Anterior cingulate cortex (tissue), 58 donors: ENCODE measurements around the gene RHBDD1.
A peak's percentile ranks its signal among the peaks of the same experiment; 100 is the strongest.

ENCODE experiments used
- DNase-seq, 58 donors: peaks; one replicate each; lab custom pipeline; 2025; lab: John Stamatoyannopoulos, UW

The RHBDD1 gene

DNA sequence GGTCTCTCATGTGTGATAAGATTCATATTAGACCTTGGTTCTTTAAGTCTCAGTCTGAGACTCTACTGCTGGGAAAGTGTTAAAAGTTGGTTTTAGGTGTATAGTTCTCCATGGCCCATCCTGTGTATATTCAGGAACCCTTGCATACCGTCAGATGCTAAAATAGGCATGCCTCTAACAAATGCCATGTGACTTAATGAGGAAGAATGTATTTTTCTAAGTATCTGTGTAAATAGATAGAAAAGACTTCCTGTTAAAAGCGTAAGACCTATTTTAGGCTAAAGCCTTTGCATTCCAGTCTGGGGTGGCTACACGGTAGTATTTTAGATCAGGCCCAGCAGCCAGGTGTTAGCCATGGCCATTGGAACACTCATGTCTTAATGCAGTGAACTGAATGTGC lies 73.3 kb downstream of the RHBDD1 start:
- no peak for DNase-seq

DNA sequence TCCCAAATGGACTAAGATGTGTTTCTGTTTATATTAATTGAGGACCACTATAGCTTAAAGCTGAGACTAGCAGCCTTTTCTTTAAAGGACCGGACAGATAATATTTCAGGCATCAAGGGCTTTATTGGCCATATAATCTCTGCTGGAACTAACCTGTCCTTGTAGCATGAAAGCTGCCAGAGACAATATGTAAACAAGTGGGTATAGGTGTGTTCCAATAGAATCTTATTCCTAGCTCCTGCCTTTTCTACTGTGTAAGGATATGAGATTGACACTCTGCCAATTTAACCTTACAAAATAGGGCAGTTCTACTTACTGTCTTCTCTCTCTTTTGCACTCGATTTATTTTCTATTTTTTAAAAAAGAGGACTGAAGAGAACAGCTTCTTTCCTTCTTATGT lies 74.0 kb downstream of the RHBDD1 start:
- no peak for DNase-seq

DNA sequence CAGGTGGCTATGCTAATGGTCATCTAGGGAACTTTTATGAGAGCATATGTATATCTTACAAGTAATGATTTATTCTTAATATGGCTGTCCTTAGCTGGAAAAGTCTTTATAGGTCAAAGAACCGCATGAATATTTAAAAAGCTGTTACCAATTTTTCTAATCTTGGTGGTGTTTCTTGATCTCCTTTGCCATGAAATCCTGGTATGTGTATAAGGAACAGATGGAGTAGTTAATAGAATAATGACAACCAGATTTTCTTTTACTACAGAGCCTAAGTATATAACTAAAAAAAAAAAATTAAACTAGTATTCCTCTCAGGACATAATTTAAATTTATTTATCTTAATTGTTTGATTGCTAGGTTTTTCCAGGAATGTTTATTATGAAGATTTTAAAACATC lies 74.5 kb downstream of the RHBDD1 start:
- no peak for DNase-seq

DNA sequence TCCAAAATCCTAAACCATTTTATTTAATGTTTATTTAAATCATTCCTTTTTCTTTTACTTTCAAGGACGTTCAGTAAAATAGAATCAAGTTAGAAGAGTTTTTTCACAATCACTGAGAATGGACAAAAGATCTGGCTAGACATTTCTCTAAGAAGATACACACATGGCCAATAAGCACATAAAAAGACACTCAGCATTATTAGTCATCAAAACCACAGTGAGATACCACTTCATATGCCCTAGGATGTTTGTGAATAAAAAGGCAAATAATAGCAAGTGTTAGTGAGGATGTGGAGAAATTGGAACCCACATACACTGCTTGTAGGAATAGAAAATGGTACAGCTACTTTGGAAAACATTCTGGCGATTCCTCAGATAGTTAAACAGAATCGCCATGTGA lies 76.1 kb downstream of the RHBDD1 start:
- no peak for DNase-seq

DNA sequence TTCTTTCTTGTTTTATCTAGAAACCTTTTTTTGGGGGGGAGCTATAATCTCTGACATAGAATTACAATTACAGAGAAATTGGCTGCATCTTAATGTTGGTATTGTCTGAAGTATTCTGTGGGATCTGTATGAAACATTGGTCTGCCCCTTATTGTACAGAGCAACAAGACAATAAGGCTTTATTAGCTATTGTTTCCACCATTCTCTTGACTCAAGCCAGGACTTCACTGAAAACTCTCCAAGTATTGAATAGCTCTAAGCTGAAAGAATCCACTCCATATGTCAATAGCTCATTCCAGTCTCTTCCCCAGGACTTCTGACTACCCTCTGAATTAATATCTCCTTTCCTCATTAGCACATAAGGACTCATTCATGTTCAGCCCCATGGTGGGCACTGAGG lies 77.8 kb downstream of the RHBDD1 start:
- DNase-seq, result peak in 1 of 58 donors; percentile 18

DNA sequence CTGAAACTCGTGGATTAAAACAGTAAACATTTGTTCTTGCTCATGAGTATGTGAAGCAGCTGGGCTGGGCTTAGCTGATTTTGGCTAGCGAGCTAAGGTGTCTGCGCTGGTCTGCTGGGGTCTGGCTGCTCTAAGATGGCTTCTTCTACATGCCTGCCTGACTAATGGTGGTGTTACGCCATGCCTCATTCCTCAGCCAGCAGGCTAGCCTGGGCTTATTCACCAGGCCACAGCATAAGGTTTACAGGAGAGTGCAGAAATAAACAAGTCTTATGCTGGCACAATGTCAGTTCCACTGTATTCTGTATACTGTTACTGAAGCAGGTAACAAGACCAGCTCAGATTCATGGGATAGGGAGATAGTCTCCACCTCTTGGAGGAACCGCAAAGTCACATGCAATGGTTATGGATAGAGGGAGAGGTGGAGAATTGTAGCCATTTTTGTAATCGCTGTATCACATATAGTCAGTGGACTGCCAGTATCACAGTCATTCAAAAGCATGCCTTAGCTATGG lies 80.0 kb downstream of the RHBDD1 start:
- no peak for DNase-seq

DNA sequence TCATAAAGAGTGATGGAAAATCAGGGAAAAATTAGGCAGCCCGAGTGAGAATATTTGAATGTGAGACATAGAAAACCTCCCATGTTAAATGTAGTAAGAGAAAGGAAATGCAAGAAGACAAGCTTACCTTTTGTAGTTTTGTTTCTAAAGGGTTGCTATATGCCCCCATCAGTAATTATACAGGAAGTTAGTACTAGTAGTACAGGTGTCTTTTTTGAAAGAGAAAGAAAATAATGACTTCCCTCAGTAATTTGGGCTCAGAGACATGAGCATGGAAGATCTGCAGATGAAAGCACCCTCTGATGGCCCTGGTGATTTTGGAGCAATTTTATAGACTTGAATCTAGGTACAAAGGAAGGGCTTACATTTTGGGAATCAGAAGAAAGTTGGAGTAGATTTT lies 80.8 kb downstream of the RHBDD1 start:
- no peak for DNase-seq

DNA sequence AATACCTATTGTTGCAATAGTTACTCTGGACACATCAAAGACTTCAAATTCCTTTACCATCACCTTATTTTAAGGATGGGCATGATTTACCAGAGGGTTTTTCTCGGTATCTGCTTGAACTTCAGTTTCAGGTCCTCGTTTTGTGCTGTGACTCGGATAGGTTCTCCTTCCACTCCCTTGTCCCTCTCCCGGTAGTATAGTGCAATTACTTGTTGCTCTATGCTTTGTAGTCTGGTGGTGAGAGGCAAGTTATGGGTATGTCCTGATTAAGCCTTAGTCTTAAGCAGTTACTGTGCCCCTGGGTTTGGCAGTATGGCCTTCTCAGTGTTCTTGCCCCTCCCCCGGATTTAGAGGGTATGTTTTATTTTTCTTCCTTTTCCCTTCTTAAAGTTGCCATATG lies 96.6 kb downstream of the RHBDD1 start:
- DNase-seq, result no peak

DNA sequence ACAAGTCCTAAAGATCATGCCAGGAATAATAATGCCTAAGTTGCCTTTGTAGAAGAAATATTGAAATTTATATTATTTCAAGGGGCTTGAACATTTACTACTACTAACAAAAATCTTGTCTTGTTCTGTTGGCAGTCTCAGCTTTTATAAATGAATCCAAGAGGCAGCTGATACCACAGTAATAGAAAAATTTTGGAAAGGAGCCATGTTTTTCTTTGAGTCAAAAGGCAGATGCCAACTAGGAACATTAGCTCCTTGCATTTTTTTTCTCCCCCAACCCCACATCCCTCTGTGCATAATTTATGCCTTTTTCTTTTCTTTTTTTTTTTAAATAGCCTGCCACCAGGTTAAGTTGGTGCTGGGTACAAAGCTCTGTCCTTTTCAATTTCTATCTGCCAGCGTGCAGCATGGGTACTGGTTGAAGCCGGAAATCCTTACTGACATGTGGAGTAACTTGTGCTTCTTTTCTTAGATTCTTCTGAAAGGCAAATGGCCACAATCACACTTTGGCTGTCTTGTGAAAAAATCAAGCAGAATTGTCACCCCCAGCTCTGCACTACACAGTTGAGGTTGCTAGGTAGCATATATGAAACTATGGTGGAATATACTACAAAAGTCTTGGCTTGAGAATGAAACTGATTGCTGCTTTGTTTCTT lies 98.8 kb downstream of the RHBDD1 start:
- DNase-seq, result no peak

DNA sequence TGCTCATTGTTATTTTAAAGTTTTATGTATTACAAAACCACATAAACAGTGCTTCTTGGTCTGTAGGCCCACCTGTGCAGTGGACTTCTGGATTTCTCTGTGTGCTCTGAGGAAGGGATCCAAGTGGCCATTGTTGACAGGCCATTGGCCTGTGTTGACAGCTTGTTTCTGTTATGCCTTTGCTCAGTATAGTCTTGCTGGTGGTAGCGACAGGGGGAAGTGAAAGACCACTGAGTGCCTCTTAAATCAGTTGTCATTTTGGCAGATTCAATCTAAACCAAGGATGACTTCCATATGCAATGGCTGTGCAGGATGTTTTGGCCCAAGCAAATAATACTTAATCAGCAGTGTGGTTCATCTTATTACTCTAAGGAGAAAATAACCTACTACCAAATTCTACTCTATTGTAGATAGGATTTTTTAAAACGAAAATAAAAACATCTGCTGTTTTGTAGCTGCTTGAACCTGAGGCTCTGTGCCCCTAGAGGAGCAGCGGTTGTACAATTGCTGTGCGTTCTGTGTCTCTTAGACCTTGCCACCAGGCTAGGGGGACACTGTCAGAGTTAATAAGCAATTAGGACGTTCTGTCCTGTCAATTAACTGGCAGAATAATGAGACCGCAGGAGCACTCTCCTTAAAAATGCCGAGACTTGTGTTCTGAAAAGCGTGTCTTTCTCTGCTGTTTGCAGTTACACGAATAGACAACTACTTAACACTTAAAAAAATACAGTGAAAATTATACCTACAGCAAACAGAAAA lies 108.2 kb downstream of the RHBDD1 start:
- DNase-seq, result peak in 1 of 58 donors; percentile 1

DNA sequence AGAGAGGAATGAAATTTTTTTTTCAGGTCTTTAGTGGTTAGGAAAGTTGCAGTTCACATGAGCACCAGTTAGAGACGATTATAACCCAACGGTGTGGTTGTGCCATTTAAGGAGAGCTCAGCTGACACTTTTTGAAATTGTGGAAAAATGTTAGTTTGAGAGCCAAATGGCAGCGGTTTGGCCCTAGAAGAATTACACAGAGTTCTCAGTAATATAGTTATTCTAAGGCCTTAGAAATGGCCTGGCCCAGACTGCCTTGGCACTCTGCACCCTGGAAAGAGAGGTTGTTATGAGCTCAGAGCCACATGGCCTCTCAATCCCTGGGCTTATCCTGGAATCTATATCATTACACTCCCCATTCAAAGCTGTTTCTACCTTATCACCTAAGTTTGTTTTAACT lies 117.4 kb downstream of the RHBDD1 start:
- DNase-seq, result peak in 3 of 58 donors; percentile 8 to 25 (median 21)

DNA sequence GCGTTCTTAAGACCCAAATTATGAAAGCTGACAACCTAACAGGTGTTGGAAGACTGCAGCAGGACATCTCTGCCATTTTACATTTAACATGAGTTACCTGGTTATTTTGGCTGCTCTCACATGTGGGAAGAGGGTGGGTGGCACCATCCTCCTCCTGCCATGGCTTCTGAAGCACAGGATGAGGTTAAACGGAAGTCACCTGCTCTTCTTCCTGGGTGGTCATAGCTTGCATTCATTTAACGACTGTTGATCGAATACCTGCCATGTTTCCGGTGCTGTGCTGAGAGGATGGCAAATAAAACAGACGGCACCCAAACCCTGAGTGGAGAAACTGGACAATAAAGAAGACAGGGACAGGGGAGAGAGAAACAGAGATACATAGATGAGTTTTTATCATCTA lies 118.0 kb downstream of the RHBDD1 start:
- no peak for DNase-seq

DNA sequence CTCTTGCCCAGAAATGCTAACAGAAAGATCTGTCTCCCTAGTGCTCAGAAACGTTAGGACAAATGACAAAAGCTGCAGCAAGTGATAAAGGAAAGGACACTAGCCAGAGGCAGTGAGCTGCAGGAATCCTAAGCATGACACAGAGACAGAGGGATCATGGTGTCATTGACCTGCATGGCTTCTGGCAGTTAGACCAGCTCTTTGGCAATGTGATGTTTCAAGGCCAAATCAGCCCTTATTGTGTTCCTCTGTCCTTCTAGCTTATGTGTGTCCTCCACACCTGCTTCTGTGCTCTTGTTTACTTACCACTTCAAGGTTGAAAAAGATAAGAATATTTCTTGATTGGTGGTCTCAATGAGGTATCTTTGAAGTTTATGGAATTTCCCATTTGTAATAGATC lies 120.8 kb downstream of the RHBDD1 start:
- DNase-seq, result no peak

DNA sequence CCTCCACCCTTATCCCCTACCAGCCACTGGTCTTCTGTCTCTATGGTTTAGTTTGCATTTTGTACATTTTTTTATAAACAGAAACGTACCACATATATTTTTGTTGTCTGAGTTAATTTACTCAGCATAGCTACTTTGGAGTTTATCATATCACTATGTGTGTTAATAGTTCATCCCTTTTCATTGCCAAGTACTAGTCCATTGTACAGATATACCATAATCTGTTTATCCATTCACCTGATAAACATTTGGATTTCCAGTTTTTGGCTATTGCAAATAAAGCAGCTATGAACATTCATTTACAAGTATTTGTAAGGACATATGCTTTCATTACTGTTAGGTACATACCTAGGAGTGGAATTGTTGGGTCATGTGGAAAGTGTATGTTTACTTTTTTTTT lies 123.6 kb downstream of the RHBDD1 start:
- DNase-seq, result no peak

DNA sequence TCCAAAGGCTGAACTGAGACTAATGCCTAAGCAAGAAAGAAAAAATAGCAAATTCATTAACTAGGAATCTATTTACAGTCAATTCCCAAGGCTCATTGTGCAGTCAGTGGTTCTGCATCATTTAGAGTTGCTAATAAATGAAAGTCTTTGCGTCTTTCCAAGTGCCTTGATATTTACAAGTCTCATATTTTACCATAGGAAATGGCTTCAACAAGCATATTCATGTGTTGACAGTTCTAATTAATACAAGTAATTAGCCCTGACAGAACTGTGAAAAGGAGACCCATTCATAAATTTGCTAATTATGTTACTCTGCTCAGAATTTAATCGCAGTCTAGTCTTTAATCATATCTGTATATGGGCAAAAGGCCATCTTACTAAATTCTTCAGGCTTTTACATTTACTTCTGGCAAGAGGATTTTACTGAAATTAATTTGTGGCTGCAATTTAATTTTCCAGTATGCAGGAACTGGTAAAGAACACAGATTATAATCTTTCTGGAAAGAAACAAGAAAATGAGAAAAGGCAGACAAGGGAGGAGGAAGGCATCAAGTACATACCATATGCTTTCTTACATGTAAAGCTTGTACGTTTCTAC lies 126.4 kb downstream of the RHBDD1 start:
- DNase-seq, result no peak

DNA sequence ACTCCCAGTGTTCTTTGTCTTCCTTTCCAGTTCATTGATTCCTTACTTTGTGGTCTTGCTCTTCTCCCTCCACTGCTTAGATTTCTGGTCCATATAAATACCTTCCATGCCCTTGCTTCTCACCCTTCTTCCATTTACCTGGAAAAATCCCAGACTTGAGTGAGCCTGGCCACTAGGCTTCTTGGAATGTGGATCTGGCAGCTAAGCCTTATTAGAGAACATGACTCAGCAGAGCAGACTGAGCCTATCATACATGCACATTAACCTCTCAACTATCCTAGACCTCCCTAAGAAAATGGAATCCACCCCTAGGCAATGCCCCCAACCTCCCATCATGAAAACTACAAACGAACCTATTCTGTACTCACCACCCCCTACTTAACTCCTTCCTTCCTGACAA lies 127.7 kb downstream of the RHBDD1 start:
- no peak for DNase-seq

DNA sequence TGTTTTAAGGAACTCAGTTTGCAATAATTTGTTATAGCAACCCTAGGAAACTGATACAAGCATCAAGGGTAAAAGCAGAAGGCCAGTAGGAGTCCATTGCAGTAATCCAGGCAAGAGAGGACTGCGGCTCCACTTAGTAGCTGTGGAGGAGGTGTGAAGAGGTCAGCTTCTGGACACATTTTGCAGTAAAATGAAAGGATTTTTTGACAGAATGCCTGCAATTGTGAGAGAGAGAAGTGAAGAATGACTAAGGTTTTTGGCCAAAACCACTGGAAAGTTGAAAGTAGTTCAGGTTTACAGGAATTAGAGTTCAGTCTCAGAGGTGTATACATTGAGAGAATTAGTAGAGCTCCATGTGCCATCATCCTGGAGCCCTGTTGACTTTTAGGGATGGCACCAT lies 129.5 kb downstream of the RHBDD1 start:
- DNase-seq, result no peak

DNA sequence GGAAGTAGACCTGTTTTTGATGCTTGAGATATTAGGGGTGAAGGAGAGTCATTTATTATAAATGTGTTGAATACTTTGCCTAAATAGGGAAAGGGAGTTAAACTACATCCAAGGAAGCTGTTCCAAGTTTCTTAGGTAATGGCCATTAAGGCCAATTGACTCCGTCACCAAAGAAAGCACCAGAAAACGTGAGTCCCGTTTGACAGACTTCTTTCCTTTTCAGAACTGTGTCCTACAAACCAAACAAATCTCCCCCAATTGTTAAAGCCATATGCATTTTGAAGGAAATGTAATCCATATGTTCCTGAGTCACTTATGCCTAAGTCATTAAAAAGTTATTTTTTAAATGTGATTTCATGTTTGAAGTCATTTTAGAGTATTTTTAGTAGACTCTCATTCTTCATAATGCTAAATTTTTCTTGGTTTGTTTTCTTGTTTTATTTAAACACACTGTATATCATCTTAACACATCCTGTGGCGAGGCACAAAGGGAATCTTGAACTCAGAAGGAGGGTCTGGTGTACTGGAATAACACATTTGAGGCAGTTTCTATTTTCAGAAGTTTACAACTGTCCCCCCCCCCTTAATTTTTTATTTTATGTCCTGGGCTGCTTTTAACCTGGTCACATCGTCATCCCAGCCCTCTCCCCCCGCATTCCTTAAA lies 133.7 kb downstream of the RHBDD1 start:
- DNase-seq, result no peak

DNA sequence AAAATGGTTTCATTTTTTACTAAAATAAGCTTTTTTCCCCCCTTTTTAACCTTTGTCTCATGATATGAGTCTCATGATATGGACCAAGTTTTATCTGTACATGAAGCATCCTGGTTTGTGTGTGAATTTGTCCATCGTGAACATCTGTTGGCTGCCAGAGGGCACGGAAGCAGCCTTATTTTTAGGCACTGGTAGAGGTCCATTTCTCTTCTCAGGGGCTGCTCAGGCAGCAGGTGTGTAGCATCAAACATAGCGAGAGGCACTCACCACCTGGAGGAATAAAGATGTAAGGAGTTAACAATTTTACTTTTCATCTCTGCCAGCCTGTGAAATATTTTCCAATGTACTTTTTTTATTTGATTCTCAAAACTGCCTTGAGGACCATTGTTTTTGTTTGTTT lies 134.5 kb downstream of the RHBDD1 start:
- DNase-seq, result no peak

DNA sequence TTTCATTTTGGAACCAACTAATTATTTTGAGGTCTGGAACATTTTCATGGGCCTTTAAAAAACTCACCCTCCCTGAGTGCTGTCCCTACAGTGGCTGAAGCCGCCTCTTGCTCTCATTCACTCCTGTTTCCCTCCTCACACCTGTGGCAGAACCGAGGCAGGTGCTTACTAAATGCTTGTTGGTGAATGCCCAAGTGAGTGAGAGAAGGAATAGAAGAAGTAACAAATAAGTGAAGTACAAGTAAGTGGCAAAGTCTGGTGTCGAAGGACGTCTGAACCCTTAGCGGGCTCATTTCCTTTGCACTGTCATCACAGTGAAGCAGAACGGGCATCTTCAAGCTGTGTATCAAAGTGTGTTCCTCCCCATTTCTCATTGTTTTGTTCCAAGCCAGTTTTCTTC lies 135.2 kb downstream of the RHBDD1 start:
- no peak for DNase-seq

DNA sequence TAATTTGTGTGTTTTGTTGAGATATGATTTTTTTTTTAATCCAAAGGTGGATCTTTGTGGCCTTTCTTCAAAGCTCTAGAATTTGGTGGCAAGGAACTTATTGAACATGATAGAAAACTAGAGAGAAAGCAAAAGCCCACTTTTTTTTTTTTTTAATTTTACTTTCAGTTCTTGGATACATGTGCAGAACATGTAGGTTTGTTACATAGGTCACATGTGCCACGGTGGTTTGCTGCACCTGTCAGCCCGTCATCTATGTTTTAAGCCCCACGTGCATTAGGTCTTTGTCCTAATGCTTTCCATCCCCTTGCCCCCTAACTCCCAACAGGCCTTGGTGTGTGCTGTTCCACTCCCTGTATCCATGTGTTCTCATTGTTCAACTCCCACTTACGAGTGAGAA lies 135.9 kb downstream of the RHBDD1 start:
- no peak for DNase-seq
